A172 (cell line): ENCODE measurements around the gene THOC1. TPM values are rescaled to one million over a fixed set of nuclear protein-coding genes. Genes with fewer than 3 reads are reported as not detected.
"Not testable (repeated sequence)": the region's sequence is repeated elsewhere in the genome, so short reads cannot be mapped to it uniquely, and the experiment has no call there.

ENCODE experiments used
- DNase-seq: peaks from one replicate; pipeline ENCODE4 v3.0.0-alpha.2; 2015; ENCODE audit warnings: low spot score
- total RNA-seq: library from RNA; depleted of rRNA; stranded (reverse); fragments of >200 nt; shearing (Covaris generic); gene quantifications from 2 replicates; pipeline ENCODE4 v1.2.3, GENCODE V29; 2014; rRNA removed

Gene THOC1
- 39.6 and 52.6 TPM in 2 replicates for total RNA-seq

GRCh38 chr18:267688-268552 is at the start of gene THOC1:
THOC1 (minus strand) TSS chr18:268047; CDS start chr18:268019, 28 bp downstream.
- peak; percentile 86 for DNase-seq

DNA sequence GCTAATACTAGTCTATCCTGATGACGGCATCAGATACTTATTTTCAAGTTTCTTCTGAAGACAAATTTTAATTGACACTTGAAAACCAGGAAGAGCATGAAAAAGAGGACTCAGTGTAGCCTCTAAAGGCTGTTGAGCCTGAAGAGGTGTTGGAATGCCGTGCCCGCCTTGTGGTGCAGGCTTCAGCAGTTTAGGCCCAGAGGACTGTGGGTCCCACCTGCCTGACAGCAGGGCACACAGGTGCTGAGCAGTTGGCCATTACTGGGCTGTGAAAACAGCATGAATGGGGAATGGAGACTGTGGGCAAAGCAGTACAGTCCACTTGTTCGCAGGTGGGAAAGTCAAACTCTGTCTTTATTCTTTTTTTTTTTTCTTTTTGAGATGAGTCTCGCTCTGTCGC is 49.8 kb upstream of the THOC1 start:
- DNase-seq: no peak

GRCh38 chr18:316393-316792 is 48.5 kb upstream of the THOC1 start:
- no peak for DNase-seq

DNA sequence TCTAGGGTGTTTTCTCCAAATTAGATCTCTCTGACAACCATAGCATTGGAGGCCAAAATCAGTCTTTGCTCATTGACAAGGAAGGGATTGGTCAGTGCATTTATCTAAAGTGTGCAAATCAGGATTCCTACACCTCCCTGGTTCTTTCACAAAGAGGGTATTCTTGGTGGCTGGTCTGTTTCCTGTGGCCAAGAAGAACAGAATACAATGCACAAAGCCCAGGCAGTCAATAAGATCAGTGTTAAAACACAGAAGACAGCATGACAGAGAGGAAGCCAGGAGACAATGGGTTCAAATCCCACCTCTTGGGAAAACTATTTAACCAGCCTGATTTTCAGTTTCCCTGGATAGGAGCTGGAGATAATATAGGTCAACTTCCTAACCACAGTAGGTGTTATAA is 46.1 kb upstream of the THOC1 start:
- no peak for DNase-seq

DNA sequence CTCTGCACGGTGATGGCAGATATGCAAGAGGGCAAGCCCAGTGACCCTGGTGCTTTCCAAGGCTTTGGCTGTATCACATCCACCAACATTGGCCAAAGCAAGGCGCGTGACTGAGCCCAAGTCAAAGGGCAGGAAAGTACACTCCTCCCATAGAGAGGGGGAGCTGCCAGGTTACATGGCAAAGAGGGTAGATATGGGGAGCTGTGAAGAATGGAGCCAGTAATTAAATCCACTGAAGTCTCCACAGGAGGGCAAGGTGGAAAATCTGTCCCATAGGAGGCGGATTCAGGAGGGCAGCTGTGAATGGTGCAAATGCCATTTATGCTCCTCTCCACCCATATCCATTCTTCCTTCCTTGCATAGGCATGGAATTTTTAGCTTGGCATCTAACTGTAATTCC is 44.6 kb upstream of the THOC1 start:
- no peak for DNase-seq

- DNase-seq: no peak
Observed at GRCh38 chr18:310042-310441, 42.2 kb upstream of the THOC1 start.

GRCh38 chr18:308086-308485 is 40.2 kb upstream of the THOC1 start:
- DNase-seq: not testable (repeated sequence)

GRCh38 chr18:306608-307255 is 38.9 kb upstream of the THOC1 start:
- DNase-seq: no peak

DNA sequence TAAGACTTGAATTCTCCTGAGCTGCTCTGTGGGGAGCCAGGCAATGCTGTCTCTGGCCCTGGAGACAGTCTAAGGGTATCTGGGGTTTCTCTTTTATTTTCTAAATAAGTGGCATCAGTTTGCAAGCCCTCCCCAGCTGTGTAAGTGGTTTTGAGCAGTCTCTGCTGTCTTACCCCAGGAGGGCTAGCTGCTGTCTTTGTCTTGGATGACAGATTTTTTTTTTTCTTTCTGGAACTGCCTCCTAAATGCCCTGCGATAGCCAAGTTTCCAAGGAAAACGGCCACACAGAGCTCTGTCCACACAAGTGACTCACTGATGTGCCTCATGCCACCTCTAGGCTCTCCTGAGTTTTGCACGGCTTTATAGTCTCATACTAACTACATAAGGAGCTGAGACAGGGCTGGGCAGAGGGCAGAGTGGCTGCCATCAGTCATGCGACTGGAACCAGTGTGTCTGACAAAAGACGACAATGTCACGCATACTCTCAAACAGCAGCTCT is 37.2 kb upstream of the THOC1 start:
- no peak for DNase-seq

- no peak for DNase-seq
Observed at GRCh38 chr18:303607-304006, 35.8 kb upstream of the THOC1 start.

- DNase-seq: no peak
Observed at GRCh38 chr18:303011-303410, 35.2 kb upstream of the THOC1 start.

GRCh38 chr18:302097-302496 is 34.2 kb upstream of the THOC1 start:
- no peak for DNase-seq

- DNase-seq: no peak
Observed at GRCh38 chr18:297936-298335, 30.1 kb upstream of the THOC1 start.

- no peak for DNase-seq
Observed at GRCh38 chr18:295756-296490, 28.1 kb upstream of the THOC1 start.

- no peak for DNase-seq
Observed at GRCh38 chr18:294566-294965, 26.7 kb upstream of the THOC1 start.

DNA sequence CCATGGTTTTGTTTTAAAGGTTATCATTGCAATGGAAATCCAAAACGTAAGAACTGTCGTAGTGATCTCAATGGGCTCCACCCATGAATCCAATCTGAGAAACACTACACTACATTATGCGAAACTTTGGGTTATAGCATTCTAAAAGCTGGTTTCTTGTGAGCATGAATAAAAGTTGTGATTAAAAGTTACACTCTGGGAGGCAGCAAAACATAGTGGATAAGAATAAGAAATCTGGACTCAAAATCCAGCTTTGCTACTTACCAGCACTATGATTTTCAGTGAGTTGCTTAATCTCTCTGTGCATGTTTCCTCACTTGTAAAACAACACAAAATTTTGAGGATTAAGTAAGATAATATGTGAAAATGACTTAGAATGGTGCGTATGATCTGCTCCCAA is 25.7 kb upstream of the THOC1 start:
- DNase-seq: no peak

DNA sequence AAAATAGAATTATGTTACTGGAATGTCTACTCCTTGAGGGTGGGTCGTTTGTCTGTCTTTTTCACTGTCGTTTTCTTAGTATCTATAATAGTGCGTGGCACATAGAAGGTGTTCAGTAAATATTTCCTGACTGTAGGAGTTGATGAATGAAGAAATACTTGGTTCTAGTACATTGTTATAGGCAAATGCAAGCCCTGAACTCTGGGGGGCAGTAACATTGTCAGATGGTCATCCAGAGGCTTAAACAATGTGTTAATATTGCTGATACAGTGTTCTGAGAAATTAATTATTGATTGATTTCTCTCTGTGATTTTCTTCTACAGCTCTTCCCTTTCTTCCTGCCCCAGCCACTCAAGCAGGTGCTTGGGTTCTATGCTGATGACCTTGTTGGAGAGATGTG is 24.4 kb upstream of the THOC1 start:
- no peak for DNase-seq

GRCh38 chr18:289970-290369 is 22.1 kb upstream of the THOC1 start:
- not testable (repeated sequence) for DNase-seq

GRCh38 chr18:289026-289425 is 21.2 kb upstream of the THOC1 start:
- no peak for DNase-seq

- peak; percentile 23 for DNase-seq
Observed at GRCh38 chr18:286515-287310, 18.9 kb upstream of the THOC1 start.

GRCh38 chr18:285817-286216 is 18.0 kb upstream of the THOC1 start:
- no peak for DNase-seq

DNA sequence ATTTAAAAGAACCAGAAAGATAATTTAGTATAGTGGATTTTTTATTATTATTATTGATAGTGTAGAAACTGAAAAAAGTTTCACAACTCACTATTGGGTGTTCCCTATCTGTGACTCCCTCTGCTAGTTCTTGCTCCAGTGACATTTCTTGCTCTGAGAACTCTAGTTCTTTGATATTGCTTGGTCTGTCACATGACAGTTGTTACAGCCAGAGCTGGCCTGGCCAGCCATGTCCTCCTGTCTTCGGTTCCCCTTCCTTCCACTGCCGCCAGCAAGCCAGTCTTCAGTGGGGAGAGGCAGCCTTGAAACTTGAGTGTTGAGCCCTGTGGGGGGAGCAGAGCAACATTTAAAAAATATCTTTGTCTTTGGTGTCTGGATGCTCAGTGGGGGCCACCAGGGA is 7.6 kb upstream of the THOC1 start:
- no peak for DNase-seq
